ENCODE data around the gene OR51E1. TPM values are rescaled to one million over a fixed set of nuclear protein-coding genes. Genes with fewer than 3 reads are reported as not detected.

OR51E1 gene
- total and polyA plus RNA-seq, 9 of the 15 experiments (the other 6 are each of a cell fraction or from before 2014, with no cell fraction given): 0.03 to 0.04 TPM; not detected in 7

GRCh38 chr11:4665424-4665823 lies 21.6 kb downstream of the OR51E1 start (continued):
- TF ChIP-seq CTCFL (IDR thresholded peaks at IDR 0.05; ENCODE audit: borderline replicate concordance, insufficient read depth, low read depth, low read length, poor library complexity, severe bottlenecking) (no peak), SREBF1 (IDR thresholded peaks at IDR 0.05; ENCODE audit: borderline replicate concordance, low read depth, low read length) (no peak)

GRCh38 chr11:4671741-4672140 lies 28.0 kb downstream of the OR51E1 start:
- Histone ChIP-seq H2AFZ (ENCODE audit: low read depth, low read length) (no peak overlapping the region), H3K9me3 (replicated peaks; ENCODE audit: control insufficient read depth, insufficient read depth, low read depth, low read length) (no peaks in the 10 kb centered on the region), H3K4me3 (no peak overlapping the region), H3K79me2 (ENCODE audit: control insufficient read depth, insufficient read depth, low read length) (no peaks in the 10 kb centered on the region), H3K9ac (ENCODE audit: insufficient read depth in 1 of 2, low read depth in 2 of 2, low read length in 2 of 2) (no peak overlapping the region), H4K20me1 (replicated peaks; ENCODE audit: control insufficient read depth, insufficient read depth, low read length) (no peaks in the 10 kb centered on the region), H3K4me1 (replicated peaks in 1 of 2; ENCODE audit: control insufficient read depth in 2 of 2, insufficient read depth in 2 of 2, low read length in 2 of 2) (no peaks in the 10 kb centered on the region), H3K27ac (ENCODE audit: extremely low read depth, low read depth, low read length) (no peak overlapping the region), H3K9me1 (ENCODE audit: control insufficient read depth, insufficient read depth, low read length) (no peaks in the 10 kb centered on the region), H3K4me2 (ENCODE audit: insufficient read depth, low read length) (no peak overlapping the region), H3K27me3 (ENCODE audit: control insufficient read depth in 2 of 2, insufficient read depth in 2 of 2, low read length in 2 of 2) (peaks cover 0 to 3% of the 10 kb centered on the region in 2 experiments; a peak in 3 of 5 replicates), H3K36me3 (ENCODE audit: control insufficient read depth, insufficient read depth, low read length) (no peaks in the 10 kb centered on the region)
- POLR2A ChIA-PET: no interaction called here
- intact Hi-C loops (cut with micrococcal nuclease) (no loop called here), in situ Hi-C loops (cut with MboI) (no loop called here)
- no TSS peak for BruUV-seq (replicated peaks)
- FAIRE-seq (no peak), ATAC-seq (no peak), DNase-seq (ENCODE audit: extremely low read depth in 1 of 4, low spot score in 3 of 4) (no peak)
- no peak for TF ChIP-seq GATAD2B (IDR thresholded peaks at IDR 0.05; ENCODE audit: borderline replicate concordance)
- CTCF ChIA-PET (ENCODE audit: low intra/inter-chr PET ratio): no interaction called here
- 0% methylated on average over 2 of the region's 2 CpGs for WGBS (ENCODE audit: insufficient coverage, low coverage, missing lambda C conversion rate)

Measured in K562 (cell line).